HPDE6-E6E7 (cell line): ENCODE data around the gene WDR90.
"Not testable (repeated sequence)": the region's sequence is repeated elsewhere in the genome, so short reads cannot be mapped to it uniquely, and the experiment has no call there.

Source experiments
- DNase-seq: peaks from one replicate; pipeline ENCODE4 v3.0.0; 2011; ENCODE audit warnings: missing footprints; ENCODE audit errors: extremely low spot score

WDR90 gene

DNA sequence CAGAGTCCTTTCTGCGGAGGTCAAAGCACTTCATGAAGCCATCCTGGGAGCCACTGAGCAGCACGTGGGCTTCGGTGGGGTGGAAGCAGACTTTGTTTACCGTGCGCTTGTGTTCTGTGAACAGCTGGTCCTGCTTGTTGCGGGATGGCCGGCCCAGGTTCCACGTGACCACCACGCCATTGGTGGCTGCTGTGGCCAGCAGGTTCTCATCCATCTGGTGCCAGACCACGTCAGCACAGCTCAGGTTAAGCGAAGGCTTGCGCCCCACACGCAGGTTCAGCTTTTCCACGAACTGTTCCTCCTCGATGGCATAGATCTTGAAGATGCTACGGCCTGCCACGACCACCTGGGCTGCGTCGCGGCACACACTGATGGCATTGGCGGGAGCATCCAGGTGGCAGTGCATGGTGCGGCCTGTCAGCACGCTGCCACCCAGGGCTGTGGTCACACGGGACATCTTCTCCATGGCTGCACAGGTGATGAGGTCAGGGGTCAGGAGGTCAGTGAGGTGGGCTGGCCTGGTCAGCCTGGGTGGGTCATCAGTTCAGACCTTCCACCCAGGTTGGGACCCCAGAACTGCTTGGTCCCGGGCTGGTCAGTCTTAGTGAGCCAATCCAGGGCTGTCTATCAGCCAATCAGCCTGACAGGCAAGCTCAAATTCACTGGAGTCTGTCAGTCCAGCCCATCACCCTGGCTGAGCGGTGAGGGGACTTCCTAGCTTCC lies 40.2 kb downstream of the WDR90 start:
- DNase-seq: no peak

GRCh38 chr16:691242-691641 lies 42.1 kb downstream of the WDR90 start:
- not testable (repeated sequence) for DNase-seq

DNA sequence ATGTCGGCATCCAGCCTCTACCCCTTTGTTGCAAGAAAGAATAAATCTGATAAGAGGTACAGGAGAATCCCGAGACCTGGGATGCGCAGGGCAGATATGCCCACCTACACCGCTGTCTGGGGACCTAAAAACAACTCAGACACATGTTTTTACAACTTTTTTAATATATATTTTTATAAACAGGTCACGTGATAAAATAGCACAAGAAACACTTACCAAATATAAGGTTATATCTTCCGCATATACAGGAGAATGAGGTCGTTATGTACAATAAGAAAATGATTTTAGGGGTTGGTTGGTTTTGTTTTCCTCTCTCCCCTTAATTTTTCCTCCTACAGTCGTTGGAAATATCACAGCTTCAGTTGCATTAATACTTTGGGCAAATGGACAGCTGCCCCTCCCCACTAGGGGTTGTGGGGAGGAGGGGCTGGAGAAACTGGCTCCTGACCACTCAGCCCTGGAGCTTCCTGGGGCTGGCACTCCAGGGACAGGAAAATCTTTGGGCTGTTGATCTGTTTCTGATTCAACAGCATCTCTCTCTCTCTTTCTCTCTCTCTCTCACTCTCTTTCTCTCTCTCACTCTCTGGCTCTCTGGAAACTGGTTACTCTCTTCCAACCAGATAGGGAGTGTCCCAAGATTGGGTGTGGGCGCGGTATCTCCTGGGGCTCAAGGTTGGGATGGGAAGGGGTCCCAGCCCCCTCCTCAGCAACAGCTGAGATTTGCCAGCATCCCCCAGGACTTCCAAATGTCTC lies 43.4 kb downstream of the WDR90 start:
- no peak for DNase-seq

GRCh38 chr16:693364-693763 lies 44.2 kb downstream of the WDR90 start:
- no peak for DNase-seq

- DNase-seq: no peak
These were observed 44.6 kb downstream of the WDR90 start for GRCh38 chr16:693766-694165.

GRCh38 chr16:694187-694862 lies 45.2 kb downstream of the WDR90 start:
- no peak for DNase-seq

- no peak for DNase-seq
These were observed 45.7 kb downstream of the WDR90 start for GRCh38 chr16:694863-695354.

DNA sequence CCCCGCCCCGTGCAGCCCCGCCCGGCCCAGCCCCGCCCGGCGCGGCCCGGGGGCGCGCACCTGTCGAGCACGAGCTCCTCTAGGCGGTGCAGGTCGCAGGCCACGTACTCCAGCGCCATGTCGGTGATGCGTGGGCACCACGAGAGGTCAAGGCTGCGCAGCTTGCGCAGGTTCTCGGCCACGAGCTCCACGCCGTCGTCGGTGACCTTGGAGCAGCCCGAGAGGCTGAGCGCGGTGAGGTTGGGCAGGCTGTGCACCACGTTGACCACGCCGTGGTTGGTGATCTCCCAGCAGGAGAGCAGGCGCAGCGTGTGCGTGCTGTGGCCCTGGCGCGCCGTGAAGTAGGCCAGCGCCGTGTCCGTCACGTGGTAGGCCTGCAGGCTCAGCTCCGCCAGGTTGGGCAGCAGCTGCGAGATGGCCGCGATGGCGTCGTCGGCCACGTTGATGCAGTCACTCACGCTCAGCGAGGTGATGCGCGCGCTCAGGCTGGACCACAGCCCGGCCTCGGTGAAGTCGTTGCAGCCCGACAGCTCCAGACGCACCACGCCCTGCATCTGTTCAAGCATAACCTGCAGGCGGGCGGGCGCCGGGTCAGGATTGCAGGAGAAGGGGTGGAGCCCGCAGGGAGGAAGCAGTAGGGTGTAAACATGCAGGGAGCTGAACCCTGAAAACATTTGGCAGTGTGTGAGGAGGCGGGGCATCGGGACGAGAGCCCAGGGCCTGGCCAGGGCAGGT lies 46.4 kb downstream of the WDR90 start:
- no peak for DNase-seq

DNA sequence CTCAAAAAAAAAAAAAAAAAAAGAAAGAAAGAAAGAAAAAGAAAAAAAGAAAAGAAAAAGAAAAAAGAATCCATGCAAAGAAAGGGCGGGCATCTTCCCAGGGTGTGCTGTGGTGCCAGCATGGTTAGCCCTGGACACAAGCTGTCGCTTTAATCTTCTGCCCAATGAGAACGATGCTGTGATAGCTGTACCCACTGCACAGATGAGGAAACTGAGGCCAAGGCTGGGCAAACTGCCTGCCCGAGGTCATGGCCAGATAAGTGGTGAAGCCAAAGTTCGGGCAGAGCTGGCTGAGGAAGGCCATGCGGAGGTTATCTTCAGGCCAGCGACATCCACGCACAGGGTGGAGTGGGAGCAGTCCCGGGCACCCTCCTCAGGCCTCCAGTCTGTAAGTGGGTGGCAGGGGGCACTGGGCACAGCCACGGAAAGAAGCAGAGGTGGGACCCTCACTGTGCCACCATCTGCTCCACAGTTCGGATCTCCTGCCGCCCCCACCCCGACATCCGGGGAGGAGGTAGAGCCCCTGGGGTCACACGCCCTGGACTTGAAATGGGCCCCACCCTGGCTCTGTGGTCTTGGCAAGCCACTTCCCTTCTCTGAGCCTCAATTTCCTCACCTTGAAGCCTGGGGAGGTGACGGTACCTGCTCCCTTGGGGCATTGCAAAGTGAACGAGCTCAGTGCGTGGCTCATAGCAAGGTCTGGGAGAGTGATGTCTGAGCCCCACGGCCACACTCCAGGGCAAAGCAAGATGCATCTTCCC lies 49.9 kb downstream of the WDR90 start:
- DNase-seq: no peak

DNA sequence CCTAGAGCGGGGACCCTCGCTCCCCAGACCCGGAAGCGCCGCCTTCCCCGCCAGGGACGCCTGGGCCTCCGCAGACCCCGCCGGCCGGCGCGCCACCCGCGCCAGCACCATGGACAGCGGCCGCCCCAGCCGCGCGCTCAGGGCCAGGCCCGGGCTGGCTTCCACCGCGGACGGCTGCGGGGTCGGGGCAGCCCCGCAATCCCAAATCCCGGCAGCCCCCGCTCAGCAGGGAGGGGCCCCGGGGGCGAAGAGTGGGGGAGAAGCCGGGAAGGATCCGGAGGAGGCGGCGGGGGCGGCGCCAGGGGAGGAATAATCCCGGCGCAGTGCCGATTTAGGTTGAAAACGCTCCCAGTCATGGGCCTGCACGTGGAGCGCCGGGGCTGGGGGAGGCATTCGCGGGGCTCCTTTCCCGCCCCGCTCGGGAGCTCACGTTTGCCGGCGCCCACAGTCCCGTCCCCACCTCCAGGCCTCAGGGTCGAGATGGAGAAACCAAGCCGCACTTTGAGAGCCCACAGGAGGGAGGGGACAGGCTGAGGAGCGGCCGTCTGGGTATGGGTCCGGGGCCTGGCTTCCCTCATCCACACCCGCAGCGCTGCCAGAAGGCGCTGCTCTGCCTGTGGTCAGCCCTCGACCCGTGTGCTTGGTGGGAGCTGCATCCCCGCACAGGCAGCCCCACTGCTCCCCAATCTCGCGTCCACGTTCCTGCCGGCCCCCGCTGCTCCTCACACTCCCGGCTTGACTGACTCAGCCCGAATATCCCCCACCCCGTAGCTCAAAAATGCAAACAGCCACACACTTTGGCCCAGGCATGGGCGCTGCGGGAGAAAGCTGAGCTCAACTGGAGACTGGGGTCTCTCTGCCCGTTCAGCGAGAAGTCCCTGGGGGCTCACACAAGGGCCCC lies 51.8 kb downstream of the WDR90 start:
- DNase-seq: no peak

GRCh38 chr16:702341-702740 lies 53.2 kb downstream of the WDR90 start:
- no peak for DNase-seq

- no peak for DNase-seq
These were observed 54.2 kb downstream of the WDR90 start for GRCh38 chr16:703406-703805.

DNA sequence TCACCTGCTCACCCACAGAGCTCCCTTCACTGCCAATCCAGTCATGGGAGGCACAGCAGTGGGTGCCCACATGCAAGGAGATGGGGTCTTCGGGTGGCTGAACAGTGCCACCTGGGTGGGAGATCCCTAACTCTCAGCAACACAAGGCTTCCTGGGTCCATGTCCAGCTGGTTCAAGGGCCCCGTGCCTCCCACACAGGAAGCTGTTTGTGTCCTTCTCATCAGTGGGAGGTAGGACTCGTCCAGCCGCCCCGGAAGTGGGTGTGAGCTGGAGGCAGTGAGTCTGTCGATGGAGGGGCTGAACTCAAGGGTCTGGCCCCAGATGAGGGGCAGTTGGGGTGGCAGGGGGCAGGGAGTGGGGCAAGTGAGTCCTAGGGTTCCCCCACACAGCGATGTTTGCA lies 54.9 kb downstream of the WDR90 start:
- DNase-seq: no peak

DNA sequence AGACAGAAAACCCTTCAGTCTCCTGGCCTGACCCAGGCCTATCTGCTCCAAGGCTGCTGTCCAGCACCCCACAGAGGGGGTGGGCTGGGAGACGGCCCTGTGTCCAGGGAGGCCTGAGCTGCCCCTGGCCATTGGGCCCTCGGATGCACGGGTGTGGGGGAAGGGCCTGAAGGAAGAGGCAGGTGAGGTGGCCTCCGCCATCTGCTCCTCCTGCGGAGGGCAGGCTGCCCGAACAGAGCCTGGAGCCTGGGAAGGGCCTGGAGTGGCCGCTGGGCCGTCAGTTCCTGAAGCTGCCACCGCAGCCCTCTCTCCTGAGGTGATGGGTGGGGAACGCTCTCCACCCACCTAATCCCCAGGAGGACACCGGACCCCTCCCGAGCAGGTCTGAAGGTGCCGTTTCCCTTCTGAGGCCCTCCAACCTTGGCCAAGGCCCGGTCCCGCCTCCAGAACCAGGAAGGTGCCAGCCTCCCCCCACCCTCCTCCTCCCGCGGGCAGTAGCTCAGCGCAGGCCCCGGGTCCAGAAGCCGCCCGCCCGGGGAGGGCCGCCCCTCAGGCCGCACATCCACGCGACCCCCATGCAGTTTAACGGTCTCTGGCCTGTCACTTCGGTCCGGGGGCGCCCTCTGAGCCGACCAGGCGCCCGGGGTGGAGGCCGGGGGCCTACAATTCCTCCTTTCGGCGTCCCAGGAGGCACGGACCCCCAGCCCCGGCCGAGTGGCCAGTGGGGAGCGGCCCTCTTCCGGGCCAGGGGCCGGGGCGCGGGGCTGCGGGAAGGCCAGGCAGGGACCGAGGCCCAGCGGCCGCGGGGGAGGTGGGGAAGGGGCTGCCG lies 55.6 kb downstream of the WDR90 start:
- DNase-seq: no peak

DNA sequence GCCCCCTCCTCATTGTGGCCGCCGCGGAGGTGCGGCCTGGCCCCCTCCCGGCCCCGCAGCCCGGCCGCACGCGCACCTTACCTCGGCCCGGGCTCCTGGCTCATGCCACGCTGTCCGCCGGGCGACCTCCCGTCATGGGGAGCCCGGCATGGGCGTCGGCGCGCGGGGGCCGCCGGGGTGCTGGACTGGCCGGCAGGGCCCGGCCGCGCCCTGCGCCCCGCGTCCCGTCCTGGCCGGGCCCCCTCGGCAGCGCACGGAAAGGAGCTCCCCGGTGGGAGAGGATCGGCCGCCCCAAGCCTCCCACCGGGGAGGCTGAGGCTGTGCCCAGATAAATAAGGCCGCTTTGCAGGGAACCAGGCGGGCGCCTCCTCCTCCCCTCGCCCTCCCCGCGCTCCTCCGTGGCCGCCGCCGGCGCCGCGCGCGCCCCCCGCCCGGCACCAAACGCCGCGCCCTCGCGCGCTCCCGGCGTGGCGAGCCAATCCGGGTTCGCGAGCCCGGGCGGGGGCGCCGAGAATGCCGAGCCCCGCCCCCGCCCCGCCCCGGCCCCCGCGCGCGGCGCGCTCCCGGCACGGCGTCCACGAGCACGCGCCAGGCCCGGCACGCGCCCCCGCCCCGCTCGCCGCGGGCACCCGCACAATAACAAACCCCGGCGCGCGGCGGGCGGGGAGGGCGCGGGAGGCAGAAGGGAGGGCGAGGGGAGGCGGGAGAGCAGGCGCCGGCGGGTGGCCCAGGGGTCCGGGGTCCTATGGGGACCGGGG lies 56.4 kb downstream of the WDR90 start, which contains the start of gene FBXL16:
TSS of gene FBXL16 (minus strand) at position 371 of the 758 bp plus-strand sequence. CDS start 8,396 bp downstream, outside the sequence.
- no peak for DNase-seq

- DNase-seq: no peak
These were observed 57.3 kb downstream of the WDR90 start for GRCh38 chr16:706189-707061.

DNA sequence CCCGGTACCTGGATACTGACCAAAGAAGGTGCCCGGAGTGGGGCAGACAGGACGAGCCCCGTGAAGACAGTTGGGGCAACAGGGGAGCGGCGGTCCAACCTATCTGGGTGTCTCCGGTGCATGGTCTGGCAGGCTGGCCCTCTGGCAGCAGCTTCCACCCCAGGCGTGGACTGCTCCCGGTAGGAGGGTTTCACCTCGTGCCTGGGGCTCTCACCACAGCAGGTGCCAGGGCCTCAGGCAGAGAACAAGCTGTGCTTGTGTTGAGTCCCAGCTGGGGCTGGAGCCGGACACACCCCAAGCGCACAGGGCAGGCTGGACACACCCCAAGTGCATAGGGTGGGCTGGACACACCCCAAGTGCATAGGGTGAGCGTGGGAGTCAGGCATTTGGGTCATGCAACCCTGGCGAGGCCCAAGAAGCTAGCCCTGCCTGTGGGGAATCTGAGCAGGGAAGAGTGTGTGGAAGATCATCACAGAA lies 57.9 kb downstream of the WDR90 start:
- no peak for DNase-seq
